Smooth muscle cell (in vitro differentiated cells): Measurements from ENCODE around the gene KCNMA1. TPM values are rescaled to one million over a fixed set of nuclear protein-coding genes. Genes with fewer than 3 reads are reported as not detected.

ENCODE experiments used
- DNase-seq: peaks from one replicate; lab custom pipeline; 2025; ENCODE audit not compliant: unreplicated experiment; lab: John Stamatoyannopoulos, UW
- H2AFZ ChIP-seq: fragments of 200-600 bp; sonication (generic); 2 replicates; pipeline ENCODE4 v1.6.0; 2016; ENCODE audit warnings: antibody characterized with exemption, low read depth, mild to moderate bottlenecking
- H3F3A ChIP-seq: fragments of 200-600 bp; sonication (generic); 2 replicates; pipeline ENCODE4 v1.6.0; 2017; ENCODE audit warnings: antibody characterized with exemption, low read depth
- H3K27ac ChIP-seq: fragments of 200-600 bp; sonication (generic); 2 replicates; pipeline ENCODE4 v1.5.1; 2016; ENCODE audit warnings: low read depth, mild to moderate bottlenecking
- H3K27me3 ChIP-seq: fragments of 200-600 bp; sonication (generic); 2 replicates; pipeline ENCODE4 v1.6.1; 2016; ENCODE audit warnings: low read depth, mild to moderate bottlenecking
- H3K36me3 ChIP-seq: fragments of 200-600 bp; sonication (generic); 2 replicates; pipeline ENCODE4 v1.5.1; 2016; ENCODE audit warnings: low read depth
- H3K4me1 ChIP-seq: fragments of 200-600 bp; sonication (generic); 2 replicates; pipeline ENCODE4 v1.5.1; 2016; ENCODE audit warnings: low read depth
- H3K4me2 ChIP-seq: fragments of 200-600 bp; sonication (generic); 2 replicates; pipeline ENCODE4 v1.6.0; 2016; ENCODE audit warnings: mild to moderate bottlenecking
- H3K4me3 ChIP-seq: fragments of 200-600 bp; sonication (generic); 2 replicates; pipeline ENCODE4 v1.5.1; 2016; ENCODE audit warnings: mild to moderate bottlenecking
- H3K79me2 ChIP-seq: fragments of 200-600 bp; sonication (generic); 2 replicates; pipeline ENCODE4 v1.6.0; 2016; ENCODE audit warnings: low read depth, mild to moderate bottlenecking
- H3K9ac ChIP-seq: fragments of 200-600 bp; sonication (generic); 2 replicates; pipeline ENCODE4 v1.6.0; 2016; ENCODE audit warnings: low read depth
- H3K9me3 ChIP-seq: fragments of 200-600 bp; sonication (generic); replicated peaks from 2 replicates; pipeline ENCODE4 v1.5.1; 2016; ENCODE audit warnings: low read depth
- H4K20me1 ChIP-seq: fragments of 200-600 bp; sonication (generic); 2 replicates; pipeline ENCODE4 v1.6.0; 2016; ENCODE audit warnings: low read depth
- WGBS: methylation state at CpG from one replicate; pipeline ENCODE4 v1.1.7; 2016; ENCODE audit warnings: low lambda C conversion rate; 5-methylcytosine and 5-hydroxymethylcytosine counted together
- polyA plus RNA-seq: library from polyadenylated mRNA; unstranded; fragments of >200 nt; fragmentation: Nextera tagmentation; extraction: Ambion mirVana; gene quantifications from 2 replicates; pipeline ENCODE4 v1.2.1, GENCODE V29; 2016
- total RNA-seq: library from RNA; depleted of rRNA; stranded (reverse); fragments of >200 nt; gene quantifications from 2 replicates; pipeline ENCODE4 v1.2.3, GENCODE V29; 2014
- TF ChIP-seq, protein P1 (sequence below): fragments of 200-600 bp; sonication (generic); IDR thresholded peaks from 2 replicates; pipeline ENCODE4 v1.5.1; 2017; ENCODE audit warnings: borderline replicate concordance, mild to moderate bottlenecking, antibody characterized with exemption; ENCODE audit not compliant: insufficient read depth, poor library complexity, severe bottlenecking

The KCNMA1 gene
- total and polyA plus RNA-seq, 2 experiments from 2014 or later, result 9.1 to 23.4 TPM

- Histone ChIP-seq H3K9ac (no peak overlapping the region), H3K4me2 (peak overlapping the region; percentile 25), H2AFZ (no peak overlapping the region), H4K20me1 (no peaks in the 10 kb centered on the region), H3F3A (no peaks in the 10 kb centered on the region), H3K27me3 (no peaks in the 10 kb centered on the region), H3K4me3 (no peak overlapping the region), H3K4me1 (peaks cover 13% of the 10 kb centered on the region), H3K79me2 (no peaks in the 10 kb centered on the region), H3K9me3 (no peaks in the 10 kb centered on the region), H3K36me3 (no peaks in the 10 kb centered on the region), H3K27ac (peak overlapping the region; percentile 51)
- TF ChIP-seq, protein P1, sequence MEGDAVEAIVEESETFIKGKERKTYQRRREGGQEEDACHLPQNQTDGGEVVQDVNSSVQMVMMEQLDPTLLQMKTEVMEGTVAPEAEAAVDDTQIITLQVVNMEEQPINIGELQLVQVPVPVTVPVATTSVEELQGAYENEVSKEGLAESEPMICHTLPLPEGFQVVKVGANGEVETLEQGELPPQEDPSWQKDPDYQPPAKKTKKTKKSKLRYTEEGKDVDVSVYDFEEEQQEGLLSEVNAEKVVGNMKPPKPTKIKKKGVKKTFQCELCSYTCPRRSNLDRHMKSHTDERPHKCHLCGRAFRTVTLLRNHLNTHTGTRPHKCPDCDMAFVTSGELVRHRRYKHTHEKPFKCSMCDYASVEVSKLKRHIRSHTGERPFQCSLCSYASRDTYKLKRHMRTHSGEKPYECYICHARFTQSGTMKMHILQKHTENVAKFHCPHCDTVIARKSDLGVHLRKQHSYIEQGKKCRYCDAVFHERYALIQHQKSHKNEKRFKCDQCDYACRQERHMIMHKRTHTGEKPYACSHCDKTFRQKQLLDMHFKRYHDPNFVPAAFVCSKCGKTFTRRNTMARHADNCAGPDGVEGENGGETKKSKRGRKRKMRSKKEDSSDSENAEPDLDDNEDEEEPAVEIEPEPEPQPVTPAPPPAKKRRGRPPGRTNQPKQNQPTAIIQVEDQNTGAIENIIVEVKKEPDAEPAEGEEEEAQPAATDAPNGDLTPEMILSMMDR, result no peak
- DNase-seq, result no peak
- WGBS, result 87% methylated on average over 3 of the region's 3 CpGs
These were observed 407.9 kb downstream of the KCNMA1 start for GRCh38 chr10:77229704-77230103.

DNA sequence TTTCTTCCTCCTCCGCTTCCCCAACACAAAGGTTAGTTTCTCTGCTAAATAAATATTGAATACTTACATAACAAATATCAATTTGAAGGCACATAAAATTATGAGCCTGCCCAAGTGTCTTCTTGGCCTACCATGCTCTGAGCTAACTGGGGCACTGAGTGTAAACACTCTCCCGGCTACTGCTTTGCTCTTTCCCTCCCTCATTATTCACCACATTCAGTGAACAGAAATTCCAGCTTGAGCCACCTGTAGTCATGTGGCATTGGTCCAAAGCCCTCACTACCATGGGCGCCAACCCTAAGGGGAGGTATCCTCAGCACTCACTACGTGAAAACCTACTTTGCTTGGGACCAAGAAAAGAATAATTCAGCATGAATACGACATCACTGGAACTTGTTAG, 409.0 kb downstream of the KCNMA1 start:
- Histone ChIP-seq H3K4me3 (no peak overlapping the region), H3K36me3 (no peaks in the 10 kb centered on the region), H2AFZ (no peak overlapping the region), H3K27me3 (no peaks in the 10 kb centered on the region), H3K9me3 (no peaks in the 10 kb centered on the region), H3K4me1 (peaks cover 13% of the 10 kb centered on the region), H3K79me2 (no peaks in the 10 kb centered on the region), H3K4me2 (no peak overlapping the region), H4K20me1 (no peaks in the 10 kb centered on the region), H3K27ac (no peak overlapping the region), H3K9ac (no peak overlapping the region), H3F3A (no peaks in the 10 kb centered on the region)
- DNase-seq, result no peak
- TF ChIP-seq, protein P1, result no peak
- WGBS, result 96% methylated on average over 5 of the region's 5 CpGs

- no peaks in the 10 kb centered on the region for H3K79me2 ChIP-seq
- H3K4me2 ChIP-seq, result peak overlapping the region; percentile 16
- no peak overlapping the region for H3K4me3 ChIP-seq
- no peaks in the 10 kb centered on the region for H3F3A ChIP-seq
- no peaks in the 10 kb centered on the region for H3K27me3 ChIP-seq
- peak overlapping the region; percentile 5 for H3K27ac ChIP-seq
- TF ChIP-seq, protein P1, result no peak
- H4K20me1 ChIP-seq, result no peaks in the 10 kb centered on the region
- H2AFZ ChIP-seq, result no peak overlapping the region
- H3K9me3 ChIP-seq, result no peaks in the 10 kb centered on the region
- DNase-seq, result no peak
- no peaks in the 10 kb centered on the region for H3K36me3 ChIP-seq
- peaks cover 13% of the 10 kb centered on the region for H3K4me1 ChIP-seq
- H3K9ac ChIP-seq, result no peak overlapping the region
These were observed 410.6 kb downstream of the KCNMA1 start for GRCh38 chr10:77226853-77227565.

DNA sequence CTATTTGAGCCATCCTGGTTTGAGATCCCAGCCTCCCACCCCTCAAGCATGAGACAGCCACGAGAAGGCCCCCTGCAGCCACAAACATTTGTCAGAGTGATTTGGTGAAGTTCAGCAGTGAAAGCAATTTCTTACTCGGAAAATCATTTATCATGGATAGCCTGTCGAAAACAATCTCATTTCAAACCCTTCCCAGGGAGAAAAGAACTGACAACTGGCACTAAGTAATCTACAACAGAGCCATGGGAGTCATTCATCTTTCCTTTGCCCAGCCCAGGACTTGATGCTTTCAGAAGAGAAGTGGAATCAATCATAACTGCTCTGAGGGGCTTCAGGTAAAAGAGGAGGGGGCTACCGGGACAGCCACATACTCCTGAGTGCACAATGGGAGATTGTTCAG, 411.2 kb downstream of the KCNMA1 start:
- WGBS, result 53% methylated on average over 4 of the region's 4 CpGs
- H3K9me3 ChIP-seq, result no peaks in the 10 kb centered on the region
- H3K4me2 ChIP-seq, result peak overlapping the region; percentile 16
- H3K4me3 ChIP-seq, result no peak overlapping the region
- H3K9ac ChIP-seq, result no peak overlapping the region
- no peaks in the 10 kb centered on the region for H3K36me3 ChIP-seq
- H4K20me1 ChIP-seq, result no peaks in the 10 kb centered on the region
- H3K27ac ChIP-seq, result no peak overlapping the region
- H3K4me1 ChIP-seq, result peaks cover 13% of the 10 kb centered on the region
- H3K79me2 ChIP-seq, result no peaks in the 10 kb centered on the region
- no peak for DNase-seq
- H3K27me3 ChIP-seq, result no peaks in the 10 kb centered on the region
- H2AFZ ChIP-seq, result no peak overlapping the region
- TF ChIP-seq, protein P1, result no peak
- H3F3A ChIP-seq, result no peaks in the 10 kb centered on the region
